22Rv1 (cell line): ENCODE measurements around the gene S100A6.

Experiments used
- CTCF ChIP-seq: fragments of 450-650 bp; IDR thresholded peaks from 2 replicates; pipeline ENCODE4 v1.5.1; 2017; ENCODE audit warnings: mild to moderate bottlenecking
- ZFX ChIP-seq: fragments of 450-650 bp; IDR thresholded peaks from 2 replicates; pipeline ENCODE4 v1.6.1; 2017; ENCODE audit warnings: antibody characterized with exemption, borderline replicate concordance

GRCh38 chr1:153539395-153540093 is 3.8 kb upstream of the S100A6 start:
- TF ChIP-seq CTCF, result no peak
- no peak for TF ChIP-seq ZFX
